Pancreas (tissue), 10 donors: ENCODE measurements around the gene EMILIN3. TPM values are rescaled to one million over a fixed set of nuclear protein-coding genes. Genes with fewer than 3 reads are reported as not detected.
A peak's percentile ranks its signal among the peaks of the same experiment; 100 is the strongest.

ENCODE experiments used
- ATAC-seq, 4 donors: fragments of 200-7000 bp; cut with Tn5 transposase; one replicate each; pipeline versions ENCODE4 v1.8.0 to v1.9.1; 2020; ENCODE audit warnings: mild to moderate bottlenecking in 4 of 4, moderate library complexity in 4 of 4
- DNase-seq, 6 donors: peaks; one replicate each; pipeline ENCODE4 v3.0.0-alpha.2; 2020
- FAIRE-seq: peaks from 2 replicates; lab custom pipeline; 2012; peaks lifted over from hg19 to GRCh38; lab: Jason Lieb, UNC
- H3K27ac ChIP-seq, 4 donors: fragments of 200-600 bp; sonication (generic); 1 replicate in 3 of 4; 2 replicates in 1 of 4; pipeline versions ENCODE4 v1.5.0 to v1.8.0; 2020
- H3K27me3 ChIP-seq, 4 donors: fragments of 200-600 bp; one replicate each; pipeline ENCODE4 v1.8.0; 2021
- H3K36me3 ChIP-seq, 3 donors: fragments of 200-600 bp; sonication (generic) in 1 of 3; one replicate each; pipeline versions ENCODE4 v1.5.0 to v1.8.0; 2020 to 2021
- H3K4me1 ChIP-seq, 3 donors: fragments of 200-600 bp; one replicate each; pipeline ENCODE4 v1.8.0; 2021
- H3K4me3 ChIP-seq, 4 donors: fragments of 200-600 bp; sonication (generic) in 2 of 4; one replicate each; pipeline versions ENCODE4 v1.5.0 to v1.8.0; 2020 to 2021
- H3K9me3 ChIP-seq, 4 donors: fragments of 200-600 bp; one replicate each; pipeline ENCODE4 v1.8.0; 2021
- WGBS, 2 donors: extraction: QIAGEN DNeasy Blood & Tissue Kit; methylation state at CpG; one replicate each; pipeline ENCODE4 v1.1.7; 2013; 5-methylcytosine and 5-hydroxymethylcytosine counted together
- intact Hi-C, 3 donors: fragments of 100-400 bp; cut with DNase I; formaldehyde crosslinking; loops; one replicate each; pipeline versions ENCODE4 v1.11.1 to v1.14.2; 2022
- polyA plus RNA-seq, 2 donors: library from polyadenylated mRNA; stranded (reverse); fragments of 200-250 nt; gene quantifications; one replicate each; pipeline ENCODE4 v1.2.3, GENCODE V29; 2013
- total RNA-seq, 6 donors: library from RNA; stranded (reverse); fragmentation: NEBNext Ultra II Directional in 4 of 6; extraction: Animal tissue kit (Norgen Biotek cat#: 25700) in 4 of 6; gene quantifications; one replicate each; pipeline versions ENCODE4 v1.2.1 to v1.2.4, GENCODE V29; 2021 to 2023
- TF ChIP-seq, protein P1 (sequence below), 4 donors: fragments of 200-600 bp; sonication (generic) in 3 of 4; IDR thresholded peaks; one replicate each; pipeline versions ENCODE4 v1.5.0 to v1.8.0; 2021; ENCODE audit warnings: antibody characterized with exemption in 4 of 4
- donor health status: healthy with polysubstance abuse.
- donor health status: DM: no; HTN: no; CAD: no; lungs with moderate emphysema.
- donor health status: DM: no; HTN: no; CAD: no.
- donor health status: control.
- donor health status: control.
- donor health status: Bipolar disorder and iron deficiency.
- donor health status: DM: yes; HTN: yes; CAD: no.
- donor health status: DM: no; HTN: no; CAD: no.
- donor health status: DM: no; HTN: no; CAD: no.
- donor health status: DM: yes; HTN: yes; CAD: no.

The EMILIN3 gene
- total and polyA plus RNA-seq, 8 donors, result 0.04 to 0.33 (median 0.06) TPM; not detected in 3

DNA sequence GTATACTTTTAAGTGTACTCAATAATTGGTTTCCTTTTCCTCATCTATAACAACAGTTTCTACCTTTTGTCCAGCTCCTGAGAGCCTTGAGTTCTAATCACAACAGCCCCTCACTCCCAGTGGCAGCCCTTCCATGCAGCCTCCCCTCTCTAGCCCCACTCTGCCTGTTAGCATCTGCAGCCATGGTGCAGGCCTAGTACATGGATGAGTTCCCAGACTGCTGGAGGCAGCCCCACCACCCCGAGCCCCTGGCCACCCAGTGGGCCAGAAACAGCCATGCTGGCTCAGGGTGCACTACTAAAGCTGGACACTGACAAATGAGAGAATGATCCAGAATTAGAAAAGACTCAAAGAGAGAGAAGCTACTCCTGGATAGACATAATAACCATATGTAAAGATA is 35.7 kb downstream of the EMILIN3 start:
- no peaks in the 10 kb centered on the region for H3K9me3 ChIP-seq
- TF ChIP-seq, protein P1, sequence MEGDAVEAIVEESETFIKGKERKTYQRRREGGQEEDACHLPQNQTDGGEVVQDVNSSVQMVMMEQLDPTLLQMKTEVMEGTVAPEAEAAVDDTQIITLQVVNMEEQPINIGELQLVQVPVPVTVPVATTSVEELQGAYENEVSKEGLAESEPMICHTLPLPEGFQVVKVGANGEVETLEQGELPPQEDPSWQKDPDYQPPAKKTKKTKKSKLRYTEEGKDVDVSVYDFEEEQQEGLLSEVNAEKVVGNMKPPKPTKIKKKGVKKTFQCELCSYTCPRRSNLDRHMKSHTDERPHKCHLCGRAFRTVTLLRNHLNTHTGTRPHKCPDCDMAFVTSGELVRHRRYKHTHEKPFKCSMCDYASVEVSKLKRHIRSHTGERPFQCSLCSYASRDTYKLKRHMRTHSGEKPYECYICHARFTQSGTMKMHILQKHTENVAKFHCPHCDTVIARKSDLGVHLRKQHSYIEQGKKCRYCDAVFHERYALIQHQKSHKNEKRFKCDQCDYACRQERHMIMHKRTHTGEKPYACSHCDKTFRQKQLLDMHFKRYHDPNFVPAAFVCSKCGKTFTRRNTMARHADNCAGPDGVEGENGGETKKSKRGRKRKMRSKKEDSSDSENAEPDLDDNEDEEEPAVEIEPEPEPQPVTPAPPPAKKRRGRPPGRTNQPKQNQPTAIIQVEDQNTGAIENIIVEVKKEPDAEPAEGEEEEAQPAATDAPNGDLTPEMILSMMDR (IDR thresholded peaks at IDR 0.05), result no peak
- no peaks in the 10 kb centered on the region for H3K4me1 ChIP-seq
- no peak for ATAC-seq
- no peak for FAIRE-seq
- no peak overlapping the region for H3K4me3 ChIP-seq
- H3K27me3 ChIP-seq, result no peaks in the 10 kb centered on the region
- WGBS, 2 donors, result 71 to 80% methylated on average over 1 of the region's 1 CpG
- intact Hi-C loops, result loop anchor here in 1 of 3 donors (10.0 kb wide), 1 partner anchor 96 kb away; no protein-coding TSS in a partner anchor
- H3K36me3 ChIP-seq, result no peaks in the 10 kb centered on the region
- DNase-seq, result no peak
- H3K27ac ChIP-seq, result no peak overlapping the region

DNA sequence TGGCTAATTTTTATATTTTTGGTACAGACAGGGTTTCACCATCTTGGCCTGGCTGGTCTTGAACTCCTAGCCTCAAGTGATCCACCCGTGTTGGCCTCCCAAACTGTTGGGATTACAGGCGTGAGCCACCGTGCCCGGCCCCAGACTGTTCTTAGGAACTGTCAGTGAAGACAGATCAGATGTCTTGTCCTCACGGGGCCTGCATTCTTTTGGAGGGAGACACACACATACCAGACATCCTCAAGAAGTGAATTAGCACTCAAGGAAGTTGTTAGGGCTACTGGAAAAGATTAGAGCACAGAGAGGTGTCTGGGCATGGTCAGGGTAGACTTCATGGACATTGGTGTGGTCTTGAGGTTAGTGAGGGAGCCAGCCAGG is 36.3 kb downstream of the EMILIN3 start:
- no peak overlapping the region for H3K27ac ChIP-seq
- no peak for FAIRE-seq
- no peak for DNase-seq
- 74 to 89% methylated on average over 5 of the region's 5 CpGs for WGBS, 2 donors
- ATAC-seq, result no peak
- no peaks in the 10 kb centered on the region for H3K36me3 ChIP-seq
- no peaks in the 10 kb centered on the region for H3K9me3 ChIP-seq
- no peaks in the 10 kb centered on the region for H3K27me3 ChIP-seq
- TF ChIP-seq, protein P1 (IDR thresholded peaks at IDR 0.05), result no peak
- no peak overlapping the region for H3K4me3 ChIP-seq
- intact Hi-C loops, result loop anchor here in 1 of 3 donors (10.0 kb wide), 1 partner anchor 96 kb away; no protein-coding TSS in a partner anchor
- H3K4me1 ChIP-seq, result no peaks in the 10 kb centered on the region

DNA sequence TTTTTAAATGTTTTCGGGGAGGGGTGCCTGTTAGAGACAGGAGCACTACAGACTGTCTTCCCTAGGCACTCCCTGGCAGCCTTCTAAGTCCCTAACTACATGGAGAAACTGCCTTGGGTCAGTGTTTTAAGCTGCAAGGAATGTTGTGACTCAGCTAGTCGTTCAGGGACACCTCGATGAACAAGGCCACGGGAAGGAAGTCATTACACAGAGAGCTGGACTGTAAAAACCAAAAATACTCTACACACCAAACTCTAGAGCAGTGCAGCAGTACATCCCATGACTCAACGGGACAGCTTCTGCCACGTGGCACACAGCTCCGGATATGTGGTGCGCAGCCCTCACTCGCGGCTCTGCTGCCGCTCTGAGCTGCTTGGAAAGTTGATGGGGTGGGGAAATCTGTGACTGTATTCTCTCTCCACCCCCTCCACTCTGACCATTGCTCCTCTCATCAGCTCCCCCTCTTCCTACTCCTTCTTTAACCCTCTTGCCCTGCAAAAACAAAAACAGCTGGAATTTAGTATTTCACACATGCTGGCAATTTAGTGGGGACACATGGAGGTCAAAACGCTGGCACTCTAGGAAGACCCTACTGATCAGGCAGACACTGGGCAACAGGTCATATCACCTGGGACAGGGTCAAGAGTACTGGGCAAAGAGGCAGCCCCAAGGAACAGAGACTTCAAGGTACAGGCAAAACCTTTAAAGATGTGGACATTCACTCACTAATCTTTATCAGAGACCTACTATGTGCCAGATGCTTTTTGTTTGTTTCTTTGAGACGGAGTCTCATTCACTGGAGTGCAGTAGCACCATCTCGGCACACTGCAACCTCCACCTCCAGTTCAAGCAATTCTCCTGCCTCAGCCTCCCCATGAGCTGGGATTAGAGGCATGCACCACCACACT is 36.9 kb downstream of the EMILIN3 start:
- H3K4me1 ChIP-seq, result no peaks in the 10 kb centered on the region
- no peak overlapping the region for H3K4me3 ChIP-seq
- DNase-seq (peak in 2 of 6 donors; percentile 23 to 48), FAIRE-seq (no peak), ATAC-seq (peak in 3 of 4 donors; percentile 86 to 93 (median 91))
- intact Hi-C loops, result loop anchor here in 1 of 3 donors (10.0 kb wide), 1 partner anchor 95 kb away; no protein-coding TSS in a partner anchor
- no peaks in the 10 kb centered on the region for H3K9me3 ChIP-seq
- H3K27ac ChIP-seq, result peak overlapping the region in 2 of 4 donors; percentile 35 to 44
- WGBS, 2 donors, result 45 to 50% methylated on average over 14 of the region's 14 CpGs
- H3K27me3 ChIP-seq, result no peaks in the 10 kb centered on the region
- TF ChIP-seq, protein P1 (IDR thresholded peaks at IDR 0.05), result no peak
- H3K36me3 ChIP-seq, result no peaks in the 10 kb centered on the region

DNA sequence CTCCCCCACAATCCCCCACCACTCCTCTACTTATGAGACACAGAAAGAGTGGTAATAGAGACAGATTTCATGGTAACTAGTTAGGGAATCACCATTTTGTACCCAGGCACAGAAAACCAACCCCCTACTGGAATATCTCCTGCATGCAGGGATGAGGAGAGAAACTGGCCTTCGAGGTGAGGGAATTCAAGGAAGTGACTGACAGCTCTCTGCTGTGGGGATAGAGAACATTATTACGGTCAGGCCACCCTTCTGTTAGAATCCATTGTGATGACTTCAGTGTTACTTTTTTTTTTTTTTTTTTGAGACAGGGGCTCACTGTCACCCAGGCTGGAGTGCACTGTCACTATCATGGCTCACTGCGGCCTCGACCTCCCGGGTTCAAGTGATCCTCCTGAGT is 39.4 kb downstream of the EMILIN3 start:
- Histone ChIP-seq H3K9me3 (no peaks in the 10 kb centered on the region), H3K4me1 (no peaks in the 10 kb centered on the region), H3K36me3 (no peaks in the 10 kb centered on the region), H3K4me3 (no peak overlapping the region), H3K27me3 (no peaks in the 10 kb centered on the region), H3K27ac (no peak overlapping the region)
- TF ChIP-seq, protein P1 (IDR thresholded peaks at IDR 0.05), result no peak
- ATAC-seq (no peak), FAIRE-seq (no peak), DNase-seq (no peak)
- intact Hi-C loops, result no loop called here
- WGBS, 2 donors, result 77 to 83% methylated on average over 5 of the region's 5 CpGs

DNA sequence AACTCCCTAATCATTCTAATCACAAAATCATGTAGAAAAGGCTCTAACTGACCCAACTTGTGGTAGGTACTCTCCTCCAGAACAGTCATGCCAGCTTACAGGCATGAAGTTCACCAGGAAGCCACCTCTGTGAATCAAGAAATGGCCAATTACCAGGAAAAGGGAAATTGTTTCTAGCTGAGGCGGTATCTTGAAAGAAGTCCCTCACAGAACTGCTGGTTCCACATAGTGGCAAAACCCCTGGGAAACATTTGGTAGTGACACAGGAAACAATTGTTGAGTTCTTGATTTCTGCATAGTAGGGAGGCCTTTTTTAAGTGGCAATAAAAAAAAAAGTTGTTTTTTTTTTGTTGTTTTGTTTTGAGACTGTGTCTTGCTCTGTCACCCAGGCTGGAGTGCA is 45.6 kb downstream of the EMILIN3 start:
- no peak overlapping the region for H3K4me3 ChIP-seq
- H3K4me1 ChIP-seq, result peaks cover 6 to 13% (median 6%) of the 10 kb centered on the region in 3 donors
- intact Hi-C loops, result no loop called here
- no peak for ATAC-seq
- no peaks in the 10 kb centered on the region for H3K36me3 ChIP-seq
- DNase-seq, result no peak
- no peaks in the 10 kb centered on the region for H3K9me3 ChIP-seq
- no peaks in the 10 kb centered on the region for H3K27me3 ChIP-seq
- no peak for FAIRE-seq
- H3K27ac ChIP-seq, result no peak overlapping the region
- 89 to 94% methylated on average over 1 of the region's 1 CpG for WGBS, 2 donors
- TF ChIP-seq, protein P1 (IDR thresholded peaks at IDR 0.05), result no peak
